ENCODE measurements around the gene EPYC.

Gene EPYC

DNA sequence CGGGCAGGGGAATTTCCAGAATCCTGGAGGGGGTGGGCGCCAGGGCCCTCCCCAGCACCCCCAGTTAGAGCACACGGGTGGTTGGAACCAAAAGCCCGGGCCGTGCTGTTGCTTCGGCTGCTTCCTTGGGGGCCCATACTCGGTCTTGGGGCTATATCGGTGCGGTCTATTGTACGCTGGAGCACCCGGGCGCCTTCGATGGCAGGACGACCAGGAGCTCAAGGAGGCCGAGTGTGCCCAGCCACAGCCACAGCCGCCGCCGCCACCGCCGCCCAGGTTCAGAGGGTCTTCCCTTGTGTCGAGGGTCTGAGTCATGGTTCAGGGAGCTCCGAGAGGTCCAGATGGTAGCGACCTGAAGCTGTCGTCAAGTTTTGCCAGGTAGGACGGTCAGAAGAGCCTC lies 50.3 kb downstream of the EPYC start:
- DNase-seq = no peak

DNA sequence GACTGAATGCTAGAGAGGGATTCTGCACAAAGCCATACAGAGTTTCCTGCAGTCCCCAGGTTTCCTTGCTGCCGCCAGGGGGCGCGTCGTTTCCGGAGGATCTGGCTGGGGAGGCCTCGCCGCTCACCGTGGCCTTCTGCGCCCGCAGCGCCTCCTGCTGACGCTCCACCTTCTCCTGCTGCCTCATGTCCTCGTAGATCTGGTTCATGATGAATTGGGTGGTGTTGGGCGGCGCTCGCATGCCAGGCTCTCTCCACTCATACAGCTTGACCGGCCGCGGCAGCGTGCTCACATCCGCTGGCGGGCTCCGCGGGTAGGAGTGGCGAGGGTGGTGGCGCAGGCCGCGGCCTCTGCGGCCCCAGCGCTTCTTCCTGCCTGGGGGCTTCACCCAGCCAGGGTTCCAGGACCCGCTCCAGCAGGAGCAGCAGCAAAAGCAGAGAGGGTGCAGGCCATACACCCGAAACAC lies 50.8 kb downstream of the EPYC start:
- DNase-seq = no peak

DNA sequence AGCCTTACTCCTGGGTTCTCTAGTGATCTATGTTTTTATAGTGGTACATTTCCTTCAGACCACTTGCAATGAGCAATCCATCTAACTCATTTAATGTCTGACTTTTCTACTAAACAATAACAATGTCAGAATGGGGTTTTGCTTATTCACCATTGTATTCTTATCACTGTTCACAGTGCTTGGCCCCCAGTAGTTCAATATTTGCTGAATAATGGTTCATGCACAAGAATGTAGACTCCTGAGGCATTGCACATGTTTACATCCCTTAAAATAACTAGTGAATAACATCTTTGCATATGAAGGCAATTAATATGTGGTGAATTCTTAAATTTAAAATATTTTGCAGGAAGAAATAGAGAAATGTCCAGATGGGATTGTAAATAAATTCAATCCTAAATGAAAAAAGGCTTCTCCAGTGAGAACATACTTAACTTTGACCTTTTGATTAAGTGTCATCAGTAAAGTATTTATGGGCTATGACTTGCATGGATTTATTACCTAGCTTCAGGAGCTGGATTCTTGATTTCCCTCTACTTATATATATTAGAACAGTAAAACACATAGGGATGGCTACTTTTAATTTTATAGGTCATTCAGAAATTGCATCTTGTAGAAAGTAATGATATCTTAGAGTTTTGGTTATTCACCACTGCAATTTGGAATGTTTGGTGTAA lies 53.2 kb downstream of the EPYC start:
- DNase-seq = no peak

DNA sequence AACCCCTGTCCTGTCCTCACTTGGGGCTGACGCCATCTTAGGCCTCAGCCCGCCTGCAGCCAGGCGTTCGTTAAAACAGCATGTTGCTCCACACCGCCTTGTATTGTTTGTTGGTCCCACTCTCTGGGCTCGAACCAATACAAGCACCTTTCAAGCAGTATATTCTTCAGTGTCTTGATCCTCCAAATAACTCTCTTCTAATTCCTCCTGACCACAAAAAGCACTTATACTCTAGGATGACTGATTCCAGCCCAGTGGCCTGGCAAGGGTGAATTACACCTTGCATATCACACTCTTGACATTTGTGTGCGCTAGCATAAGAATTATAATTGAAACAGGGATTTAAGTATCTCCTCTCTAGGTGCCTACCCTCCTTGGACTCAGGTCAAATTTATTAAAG lies 56.9 kb downstream of the EPYC start:
- no peak for DNase-seq

DNA sequence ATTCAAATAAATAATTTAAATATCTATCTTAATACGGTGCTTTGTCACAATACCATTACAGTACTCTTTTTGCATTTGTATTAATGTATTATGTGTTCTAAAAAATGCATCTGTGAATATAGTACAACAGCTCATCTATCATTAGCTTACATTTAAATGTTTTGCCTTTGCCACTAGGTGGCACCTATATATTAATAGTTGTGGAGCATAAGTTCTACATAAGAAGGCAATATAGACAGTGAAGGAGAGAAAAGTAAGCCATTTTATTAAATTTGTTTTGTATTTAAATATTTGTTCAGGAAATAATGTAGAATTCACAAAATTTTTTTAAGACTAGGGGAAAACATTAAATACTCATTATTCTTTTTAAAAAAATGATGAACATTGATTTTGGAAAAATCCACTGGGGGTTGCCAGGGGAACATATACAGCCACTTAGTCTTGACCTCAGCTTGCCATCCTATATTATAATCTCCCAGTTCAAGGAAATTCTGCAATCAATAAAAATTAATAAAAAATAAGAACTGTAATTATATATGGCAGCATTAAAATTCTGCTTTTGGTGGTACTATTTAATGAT lies 59.6 kb downstream of the EPYC start:
- DNase-seq = no peak

DNA sequence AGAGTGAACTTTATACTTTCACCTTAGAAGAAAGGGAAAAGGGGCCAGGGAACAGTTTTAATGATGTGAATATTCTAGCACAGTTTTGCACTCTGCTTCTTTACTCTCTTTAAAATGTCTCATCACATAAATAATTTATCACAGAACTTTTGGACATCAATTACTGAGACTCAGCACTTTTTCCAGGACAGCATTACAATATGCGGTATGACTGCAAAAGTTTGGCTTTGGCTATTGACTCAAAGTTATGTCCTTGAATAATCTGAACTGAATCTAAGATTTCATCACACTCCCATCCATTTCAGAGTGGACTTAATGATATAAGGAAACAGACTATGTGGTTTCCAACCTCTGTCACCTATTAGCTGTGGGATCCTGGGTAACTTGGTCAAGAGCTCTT lies 61.5 kb downstream of the EPYC start:
- no peak for DNase-seq

DNA sequence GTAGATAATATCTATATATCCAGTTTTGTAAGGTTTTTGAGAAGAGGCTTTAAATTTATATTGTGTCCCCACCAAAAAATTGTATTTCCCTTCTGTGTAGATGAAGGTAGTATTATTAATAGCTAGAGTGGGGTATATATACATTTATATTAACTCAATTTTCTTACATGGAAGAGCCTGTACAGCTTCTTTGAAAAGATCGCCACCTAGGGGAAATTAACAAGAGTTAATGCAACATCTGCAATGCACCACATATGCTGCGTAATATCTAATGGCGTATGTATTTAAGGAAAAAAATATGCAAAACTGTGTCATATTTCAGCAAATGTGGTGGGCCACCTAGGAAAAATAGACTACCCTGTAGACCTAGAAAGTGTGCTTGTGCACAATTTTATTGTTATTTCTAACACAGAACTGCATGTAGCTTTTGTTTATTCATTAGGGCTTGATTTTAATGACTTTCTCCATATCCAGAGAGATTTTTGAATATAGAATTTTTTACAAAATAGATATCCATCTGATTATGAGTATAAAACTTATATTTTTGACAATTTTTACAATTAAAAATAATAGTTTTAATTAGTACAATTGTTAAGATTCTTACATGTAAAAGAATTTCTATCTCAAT lies 63.8 kb downstream of the EPYC start:
- DNase-seq = no peak

DNA sequence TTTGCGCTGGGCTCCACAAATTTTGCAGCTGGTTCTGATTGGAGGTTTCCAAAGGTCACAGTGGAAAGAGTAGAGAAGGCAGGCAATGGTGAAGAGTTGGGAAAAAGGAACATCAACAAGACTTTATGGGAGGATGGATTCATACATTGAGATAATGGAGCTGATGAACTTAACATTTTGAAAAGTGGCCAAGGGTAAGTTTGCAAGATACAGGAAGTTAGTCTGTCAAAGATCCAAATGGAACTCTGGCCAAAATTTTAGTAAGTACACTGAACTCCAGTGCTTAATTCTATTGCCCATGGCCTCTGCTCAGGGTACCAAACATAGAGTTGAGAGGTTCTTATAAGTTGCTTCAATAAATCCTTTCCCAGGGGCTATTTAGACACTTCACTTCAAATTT lies 65.4 kb downstream of the EPYC start:
- no peak for DNase-seq

DNA sequence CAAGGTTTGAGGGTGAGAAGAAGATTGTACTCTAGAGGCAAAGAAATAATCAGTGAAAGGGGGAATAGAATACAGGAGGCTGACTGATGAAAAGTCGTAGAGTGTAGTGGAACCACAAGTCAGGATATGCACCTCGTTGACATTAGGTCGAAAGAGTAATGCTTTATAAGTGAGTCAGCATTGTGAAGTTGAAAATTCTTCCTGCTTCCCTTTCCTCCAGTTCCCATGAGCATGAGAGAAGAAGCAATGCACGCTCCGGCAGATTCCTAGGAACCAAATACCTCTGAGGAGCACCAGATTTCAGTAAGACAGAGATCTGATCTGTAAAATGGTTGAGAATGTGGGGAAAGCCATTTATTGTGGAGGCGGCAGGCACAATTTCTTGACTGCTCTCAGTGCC lies 66.3 kb downstream of the EPYC start:
- no peak for DNase-seq

DNA sequence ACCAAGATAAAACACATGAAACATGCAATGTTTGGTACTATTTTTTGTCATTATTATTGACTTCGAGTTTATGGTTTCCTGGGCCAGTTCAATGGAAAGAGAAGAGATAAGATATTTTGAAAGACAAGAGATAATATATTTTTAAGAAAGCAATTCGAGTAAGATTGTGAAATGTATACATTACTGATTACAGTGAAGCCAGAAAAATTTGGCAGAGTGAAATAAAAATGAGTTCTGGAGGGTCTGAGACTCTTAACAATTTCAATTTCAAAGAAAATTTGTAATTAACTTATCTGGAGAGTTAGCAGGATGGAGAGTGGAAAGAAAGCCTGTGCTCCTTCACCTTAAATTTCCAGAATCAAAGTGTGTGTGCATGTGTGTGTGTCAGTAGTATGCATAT lies 67.1 kb downstream of the EPYC start:
- no peak for DNase-seq

DNA sequence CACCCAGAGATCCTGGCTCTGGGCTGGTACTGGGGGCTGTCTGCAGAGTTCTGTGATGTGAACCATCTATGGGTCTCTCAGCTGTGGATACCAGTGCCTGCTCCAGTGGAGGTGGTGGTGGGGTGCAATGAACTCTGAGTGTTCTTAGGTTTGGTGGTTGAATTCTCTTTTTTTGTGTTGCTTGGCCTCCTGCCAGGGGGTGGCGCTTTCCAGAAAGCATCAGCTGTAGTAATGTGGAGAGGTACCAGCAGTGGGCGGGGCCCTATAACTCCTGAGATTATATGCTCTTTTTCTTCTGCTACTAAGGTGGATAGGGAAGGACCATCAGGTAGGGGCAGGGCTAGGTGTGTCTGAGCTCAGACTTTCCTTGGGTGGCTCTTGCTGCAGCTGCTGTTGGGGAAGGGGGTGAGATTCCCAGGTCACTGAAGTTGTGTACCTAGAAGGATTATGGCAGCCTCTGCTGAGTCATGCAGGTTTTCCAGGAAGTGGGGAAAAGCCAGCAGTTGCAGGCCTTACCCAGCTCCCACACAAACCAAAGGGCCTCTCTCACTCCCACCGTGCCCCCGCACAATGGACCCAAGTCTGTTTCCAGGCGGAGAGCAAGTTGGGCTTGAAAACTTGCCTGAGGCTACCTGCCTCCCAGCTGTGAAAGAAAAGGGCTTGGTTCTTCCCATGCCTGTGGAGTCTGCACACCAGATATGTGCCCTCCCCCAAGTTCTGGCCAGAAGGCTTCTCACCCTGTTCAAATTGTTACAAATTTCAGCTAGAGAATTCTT lies 68.4 kb downstream of the EPYC start:
- DNase-seq = no peak

DNA sequence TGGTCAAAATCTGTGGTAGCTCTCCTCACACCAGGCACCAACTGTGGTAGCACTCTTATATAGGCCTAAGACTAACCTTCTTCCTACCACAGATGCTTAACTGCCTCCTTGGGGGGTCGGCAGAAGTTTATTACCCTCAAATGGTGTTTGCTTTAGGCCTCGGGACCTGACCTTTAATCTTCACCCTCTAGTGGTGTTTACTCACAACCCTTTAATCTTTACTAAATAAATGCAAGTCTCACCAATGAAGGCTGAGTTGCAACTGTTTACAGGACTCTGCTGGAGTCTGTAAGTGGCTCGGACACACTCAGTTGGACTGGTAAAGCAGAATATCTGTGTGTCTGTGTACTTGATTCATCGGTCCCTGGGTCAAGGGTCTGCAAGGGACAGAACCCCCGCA lies 79.2 kb downstream of the EPYC start:
- DNase-seq = no peak

DNA sequence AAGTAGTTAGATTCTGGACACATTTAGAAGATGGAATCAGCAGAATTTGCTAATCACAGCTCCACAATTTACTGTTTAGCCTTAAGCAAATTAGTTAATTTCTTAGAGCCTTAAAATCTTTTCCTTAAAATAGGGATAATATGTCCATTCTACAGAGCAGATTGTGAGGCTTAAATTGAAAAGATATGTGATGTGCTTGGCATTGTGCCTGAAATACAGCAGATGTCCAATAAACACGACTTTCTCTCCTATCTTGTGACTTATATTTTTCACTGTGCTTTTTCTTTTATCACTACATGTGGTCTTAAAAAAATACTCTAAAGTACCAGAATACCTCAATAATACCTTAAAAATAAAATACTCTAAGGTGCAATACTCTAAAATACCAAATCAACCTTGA lies 80.4 kb downstream of the EPYC start:
- DNase-seq = no peak

DNA sequence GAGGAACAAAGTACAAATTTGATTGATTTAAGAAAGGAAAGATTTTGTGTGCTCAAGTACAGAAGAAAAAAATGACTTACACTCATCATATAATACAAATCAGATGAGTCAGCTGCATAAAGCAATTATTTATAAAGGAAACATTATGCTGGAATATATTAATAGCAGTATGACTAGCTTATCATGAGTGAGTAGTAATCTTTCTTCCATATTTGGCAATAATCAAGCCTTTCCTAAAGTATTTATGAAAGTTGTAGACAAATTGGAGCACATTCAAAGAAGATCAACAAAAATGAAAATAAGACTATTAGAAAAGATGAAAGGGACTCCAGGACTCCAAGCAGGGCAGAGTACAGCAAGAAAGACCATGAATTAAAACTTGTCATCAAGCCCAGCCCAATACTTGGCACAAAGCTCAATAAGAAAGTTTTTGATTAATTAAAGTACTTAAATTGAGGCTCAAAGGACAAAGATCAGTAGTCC lies 82.6 kb downstream of the EPYC start:
- DNase-seq = no peak

DNA sequence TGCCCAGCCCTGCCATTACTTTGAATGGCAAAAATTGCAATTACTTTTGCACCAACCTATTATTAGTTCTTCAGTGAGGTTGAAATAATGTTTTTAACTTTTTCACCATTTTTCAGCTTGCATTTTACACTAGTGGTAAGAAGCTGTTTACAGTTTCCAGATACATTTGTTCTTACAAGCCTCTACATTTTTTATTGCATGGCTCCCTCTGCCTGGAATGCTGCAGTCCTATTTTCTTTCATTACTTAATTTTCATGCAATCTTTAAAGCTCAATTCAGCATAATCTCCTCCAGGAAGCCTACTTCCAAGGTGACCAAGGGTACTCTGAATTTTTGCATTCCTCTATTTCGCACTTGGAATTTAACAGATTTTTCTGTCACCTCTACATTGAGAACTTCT lies 83.2 kb downstream of the EPYC start:
- no peak for DNase-seq

DNA sequence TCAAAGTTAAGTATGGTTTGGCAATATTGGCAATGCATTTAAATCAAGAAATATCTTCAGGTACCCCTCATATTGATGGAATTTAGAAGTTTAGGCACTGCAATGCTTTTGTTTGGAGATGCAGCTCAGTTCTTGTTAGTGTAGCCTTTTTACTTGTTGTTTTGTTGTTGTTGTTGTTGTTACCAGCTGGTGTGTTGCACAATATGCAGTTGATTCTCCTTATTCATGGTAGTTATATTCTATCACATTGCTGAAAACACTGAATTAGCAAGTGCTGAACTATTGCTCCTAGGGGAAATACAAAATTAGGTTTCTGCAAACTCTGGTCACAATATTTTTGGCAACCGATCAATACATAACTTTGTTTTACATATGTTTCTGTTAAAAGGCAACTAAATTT lies 84.5 kb downstream of the EPYC start:
- no peak for DNase-seq

DNA sequence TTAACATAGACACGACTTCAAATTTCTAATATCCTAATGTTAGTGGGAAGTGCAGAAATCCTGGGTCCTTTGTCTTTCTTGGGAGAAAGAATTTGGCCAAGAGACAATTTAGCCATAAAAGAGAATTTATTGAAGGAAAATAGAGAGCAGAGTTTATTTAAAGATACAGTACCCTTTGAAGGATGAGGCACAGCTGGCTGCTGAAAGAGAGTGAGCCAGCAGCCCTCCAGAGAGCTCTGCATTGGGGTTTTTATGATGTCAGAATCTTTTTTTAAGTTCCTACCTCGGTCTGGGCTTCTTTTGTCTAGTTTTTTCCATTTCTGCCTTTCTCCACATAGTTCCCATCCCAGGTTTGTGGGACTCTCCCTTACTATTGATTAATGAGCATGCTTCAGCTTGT lies 87.3 kb downstream of the EPYC start:
- DNase-seq = no peak

DNA sequence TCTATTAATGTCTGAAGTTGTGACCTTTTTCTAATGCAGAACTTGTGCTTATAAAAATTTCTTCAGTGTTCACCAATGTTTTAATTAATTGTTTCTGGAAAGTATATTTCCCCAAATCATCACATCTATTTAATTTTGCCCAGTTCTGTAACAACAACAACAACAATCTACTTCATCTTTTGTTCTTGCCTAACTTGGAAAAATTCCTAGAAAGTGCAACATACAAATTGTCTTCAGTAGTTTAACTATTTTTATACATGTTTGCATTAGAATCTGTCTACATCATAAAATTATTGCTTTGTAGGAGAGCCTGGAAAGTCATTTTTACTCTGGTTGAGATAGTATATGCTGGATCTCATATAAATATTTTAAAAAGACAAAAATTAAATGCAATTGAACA lies 88.3 kb downstream of the EPYC start:
- no peak for DNase-seq

DNA sequence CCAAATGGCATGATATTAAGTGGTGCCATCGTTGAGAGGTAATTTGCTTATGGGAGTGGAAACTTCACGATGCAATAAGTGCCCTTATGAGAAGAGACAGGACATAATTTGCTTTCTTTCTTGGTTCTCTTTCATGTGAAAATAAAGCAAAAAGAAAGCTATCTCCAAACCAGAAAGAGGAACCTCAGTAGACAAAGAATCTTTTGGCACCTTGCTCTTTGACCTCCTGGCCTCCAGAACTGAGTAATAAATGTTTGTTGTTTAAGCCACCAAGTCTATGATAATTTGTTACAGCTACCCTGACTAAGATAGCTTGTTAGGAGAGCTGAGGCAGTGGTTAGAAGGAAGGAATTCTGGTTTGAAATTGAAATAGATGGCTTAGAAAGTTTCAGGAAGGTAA lies 89.4 kb downstream of the EPYC start:
- no peak for DNase-seq
